ENCODE results near the gene FGF22.

Gene FGF22

DNA sequence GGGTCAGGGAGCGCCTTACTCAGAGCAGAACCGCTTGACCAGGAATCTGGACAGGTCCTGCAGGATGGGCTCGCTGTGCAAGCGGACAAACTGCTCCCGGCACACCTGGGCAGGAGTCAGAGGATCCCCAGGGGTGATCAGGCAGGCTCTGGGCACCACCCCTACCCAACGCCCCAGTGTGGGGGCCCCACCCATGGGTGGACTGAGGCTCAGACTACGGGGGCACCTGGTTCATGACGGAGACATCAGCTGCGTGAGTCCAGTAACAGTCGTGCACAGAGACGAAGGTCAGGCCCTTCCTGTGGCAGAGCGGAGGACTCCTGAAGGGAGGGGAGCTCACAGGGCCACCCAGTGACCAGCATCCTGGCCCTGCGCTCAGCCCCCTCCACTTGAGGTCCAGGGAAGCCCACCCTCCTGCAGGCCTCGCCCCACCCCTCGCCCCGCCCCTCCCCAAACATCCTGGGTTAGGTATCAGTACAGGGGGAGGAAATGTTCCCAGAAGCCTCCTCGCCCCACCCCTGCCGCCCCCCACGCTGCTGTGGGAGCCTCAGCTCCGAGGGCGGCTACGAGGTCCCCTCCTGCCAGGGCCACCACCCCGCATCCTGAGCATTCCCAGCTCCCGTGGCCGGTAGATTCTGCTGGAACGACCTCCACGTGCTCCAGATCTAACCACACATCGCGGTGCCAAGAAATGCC lies 22.0 kb upstream of the FGF22 start:
- H3F3A ChIP-seq (ENCODE audit: insufficient read depth, low read length): no peaks in the 10 kb centered on the region
- H3K9ac ChIP-seq (ENCODE audit: low read length): no peak overlapping the region
- H3K36me3 ChIP-seq (replicated peaks; ENCODE audit: insufficient read depth, low read length): peaks cover 3% of the 10 kb centered on the region; the same call in 1 of the 2 replicates
- no peaks in the 10 kb centered on the region for H3K27me3 ChIP-seq (replicated peaks; ENCODE audit: insufficient read depth, low read length)
- H3K79me2 ChIP-seq (ENCODE audit: low read length): no peaks in the 10 kb centered on the region
- H3K27ac ChIP-seq (ENCODE audit: low read length): no peak overlapping the region
- H3K4me1 ChIP-seq (ENCODE audit: low read length): no peaks in the 10 kb centered on the region
- TF ChIP-seq EZH2 (optimal IDR thresholded peaks at IDR 0.05; ENCODE audit: low read depth, low read length) (no peak), EZH2phosphoT487 (IDR thresholded peaks at IDR 0.05; ENCODE audit: low read length) (no peak)
- TF ChIP-seq, protein P1, sequence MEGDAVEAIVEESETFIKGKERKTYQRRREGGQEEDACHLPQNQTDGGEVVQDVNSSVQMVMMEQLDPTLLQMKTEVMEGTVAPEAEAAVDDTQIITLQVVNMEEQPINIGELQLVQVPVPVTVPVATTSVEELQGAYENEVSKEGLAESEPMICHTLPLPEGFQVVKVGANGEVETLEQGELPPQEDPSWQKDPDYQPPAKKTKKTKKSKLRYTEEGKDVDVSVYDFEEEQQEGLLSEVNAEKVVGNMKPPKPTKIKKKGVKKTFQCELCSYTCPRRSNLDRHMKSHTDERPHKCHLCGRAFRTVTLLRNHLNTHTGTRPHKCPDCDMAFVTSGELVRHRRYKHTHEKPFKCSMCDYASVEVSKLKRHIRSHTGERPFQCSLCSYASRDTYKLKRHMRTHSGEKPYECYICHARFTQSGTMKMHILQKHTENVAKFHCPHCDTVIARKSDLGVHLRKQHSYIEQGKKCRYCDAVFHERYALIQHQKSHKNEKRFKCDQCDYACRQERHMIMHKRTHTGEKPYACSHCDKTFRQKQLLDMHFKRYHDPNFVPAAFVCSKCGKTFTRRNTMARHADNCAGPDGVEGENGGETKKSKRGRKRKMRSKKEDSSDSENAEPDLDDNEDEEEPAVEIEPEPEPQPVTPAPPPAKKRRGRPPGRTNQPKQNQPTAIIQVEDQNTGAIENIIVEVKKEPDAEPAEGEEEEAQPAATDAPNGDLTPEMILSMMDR (IDR thresholded peaks at IDR 0.05; ENCODE audit: low read length): no peak
- H2AFZ ChIP-seq (ENCODE audit: low read length): no peak overlapping the region
- no peak overlapping the region for H3K4me2 ChIP-seq (ENCODE audit: low read depth, low read length)
- DNase-seq: no peak
- no peaks in the 10 kb centered on the region for H3K9me3 ChIP-seq (replicated peaks; ENCODE audit: insufficient read depth, low read length)
- H4K20me1 ChIP-seq (ENCODE audit: insufficient read depth, low read length): no peaks in the 10 kb centered on the region
- no peaks in the 10 kb centered on the region for H3K9me2 ChIP-seq (replicated peaks; ENCODE audit: insufficient read depth, low read length)
- no peak overlapping the region for H3K4me3 ChIP-seq (ENCODE audit: low read length)

GRCh38 chr19:618247-618619 lies 21.4 kb upstream of the FGF22 start:
- Histone ChIP-seq H3K9me3 (replicated peaks; ENCODE audit: insufficient read depth, low read length) (no peaks in the 10 kb centered on the region), H3K27me3 (replicated peaks; ENCODE audit: insufficient read depth, low read length) (no peaks in the 10 kb centered on the region), H3K36me3 (replicated peaks; ENCODE audit: insufficient read depth, low read length) (peaks cover 3% of the 10 kb centered on the region; the same call in 1 of the 2 replicates), H3K79me2 (ENCODE audit: low read length) (no peaks in the 10 kb centered on the region), H3K9ac (ENCODE audit: low read length) (no peak overlapping the region), H3F3A (ENCODE audit: insufficient read depth, low read length) (no peaks in the 10 kb centered on the region), H2AFZ (ENCODE audit: low read length) (no peak overlapping the region), H3K9me2 (replicated peaks; ENCODE audit: insufficient read depth, low read length) (no peaks in the 10 kb centered on the region), H3K27ac (ENCODE audit: low read length) (no peak overlapping the region), H3K4me1 (ENCODE audit: low read length) (no peaks in the 10 kb centered on the region), H3K4me3 (ENCODE audit: low read length) (no peak overlapping the region), H4K20me1 (ENCODE audit: insufficient read depth, low read length) (no peaks in the 10 kb centered on the region), H3K4me2 (ENCODE audit: low read depth, low read length) (no peak overlapping the region)
- no peak for DNase-seq
- TF ChIP-seq EZH2 (optimal IDR thresholded peaks at IDR 0.05; ENCODE audit: low read depth, low read length): no peak

DNA sequence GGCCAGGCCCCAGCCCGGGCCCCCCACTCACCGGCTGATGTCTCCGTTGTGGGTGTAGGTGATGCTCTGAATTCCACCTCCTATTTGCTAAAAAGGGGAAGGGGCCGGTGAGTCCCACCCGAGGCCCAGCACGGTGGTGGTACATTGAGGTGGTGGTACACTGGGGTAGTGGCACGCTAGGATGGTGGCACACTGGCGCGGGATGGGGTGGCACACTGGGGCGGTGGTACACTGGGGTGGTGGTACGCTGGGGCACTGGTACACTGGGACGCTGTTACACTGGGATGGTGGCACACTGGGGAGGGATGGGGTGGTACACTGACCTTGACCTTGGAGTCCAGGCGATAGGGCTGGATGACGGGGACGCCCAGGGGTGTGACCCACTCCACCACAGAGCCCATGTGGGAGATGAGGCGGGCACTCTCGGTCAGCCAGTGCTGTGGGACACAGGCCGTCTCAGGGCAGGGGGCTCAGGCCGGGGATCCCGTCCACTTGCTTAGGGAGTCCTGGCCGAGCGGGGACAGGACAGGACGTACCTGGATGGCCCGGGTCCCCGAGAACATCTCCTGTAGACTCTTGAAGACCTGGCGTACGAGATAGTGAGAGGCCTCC lies 20.9 kb upstream of the FGF22 start:
- DNase-seq: no peak
- Histone ChIP-seq H3K4me2 (ENCODE audit: low read depth, low read length) (no peak overlapping the region), H3K4me3 (ENCODE audit: low read length) (no peak overlapping the region), H4K20me1 (ENCODE audit: insufficient read depth, low read length) (no peaks in the 10 kb centered on the region), H3F3A (ENCODE audit: insufficient read depth, low read length) (no peaks in the 10 kb centered on the region), H3K27me3 (replicated peaks; ENCODE audit: insufficient read depth, low read length) (no peaks in the 10 kb centered on the region), H3K9me2 (replicated peaks; ENCODE audit: insufficient read depth, low read length) (no peaks in the 10 kb centered on the region), H3K79me2 (ENCODE audit: low read length) (no peaks in the 10 kb centered on the region), H3K9me3 (replicated peaks; ENCODE audit: insufficient read depth, low read length) (no peaks in the 10 kb centered on the region), H3K27ac (ENCODE audit: low read length) (no peak overlapping the region), H2AFZ (ENCODE audit: low read length) (no peak overlapping the region), H3K36me3 (replicated peaks; ENCODE audit: insufficient read depth, low read length) (peaks cover 3% of the 10 kb centered on the region; the same call in 1 of the 2 replicates), H3K4me1 (ENCODE audit: low read length) (no peaks in the 10 kb centered on the region), H3K9ac (ENCODE audit: low read length) (no peak overlapping the region)
- TF ChIP-seq EZH2 (optimal IDR thresholded peaks at IDR 0.05; ENCODE audit: low read depth, low read length): no peak
- TF ChIP-seq, protein P1 (IDR thresholded peaks at IDR 0.05; ENCODE audit: low read length): no peak

Data from MM.1S (cell line).